ENCODE results near the gene TPRA1.

DNA sequence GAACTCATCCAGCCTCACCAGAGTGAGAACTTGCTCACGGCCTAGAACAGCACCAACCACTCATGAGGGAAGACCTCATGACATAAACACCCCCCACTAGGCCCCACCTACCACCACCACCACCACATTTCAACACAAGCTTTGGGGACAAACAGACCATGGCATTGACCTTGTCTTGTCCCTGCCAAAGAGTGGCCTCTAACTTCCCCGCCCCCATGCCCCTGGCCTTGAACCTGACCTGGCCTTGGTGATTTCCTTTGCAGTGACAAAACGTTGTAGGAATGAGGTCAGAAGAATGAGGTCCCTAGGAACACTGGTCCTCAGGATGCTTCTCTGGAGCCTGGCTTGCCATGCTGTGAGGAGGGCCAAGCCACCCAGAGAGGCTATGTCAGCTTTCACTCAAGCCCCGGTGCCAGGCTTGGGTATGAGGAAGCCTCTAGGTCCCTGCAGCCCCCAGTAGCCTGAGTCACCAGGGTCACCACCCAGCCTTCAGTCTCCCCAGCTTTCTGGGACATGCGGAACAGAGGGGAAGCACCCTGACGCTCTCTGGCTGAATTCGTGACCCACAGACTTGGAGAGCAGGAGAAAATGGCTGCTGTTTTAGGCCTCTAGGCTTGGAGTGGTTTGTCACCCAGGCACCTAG is 57.9 kb downstream of the TPRA1 start:
- TF ChIP-seq CTCF (IDR thresholded peaks at IDR 0.05 in 8 of 11, conservative IDR thresholded peaks at IDR 0.05 in 3 of 11) (no peak), POLR2A (IDR thresholded peaks at IDR 0.05) (no peak)
